ENCODE measurements around the gene FLNA.

DNA sequence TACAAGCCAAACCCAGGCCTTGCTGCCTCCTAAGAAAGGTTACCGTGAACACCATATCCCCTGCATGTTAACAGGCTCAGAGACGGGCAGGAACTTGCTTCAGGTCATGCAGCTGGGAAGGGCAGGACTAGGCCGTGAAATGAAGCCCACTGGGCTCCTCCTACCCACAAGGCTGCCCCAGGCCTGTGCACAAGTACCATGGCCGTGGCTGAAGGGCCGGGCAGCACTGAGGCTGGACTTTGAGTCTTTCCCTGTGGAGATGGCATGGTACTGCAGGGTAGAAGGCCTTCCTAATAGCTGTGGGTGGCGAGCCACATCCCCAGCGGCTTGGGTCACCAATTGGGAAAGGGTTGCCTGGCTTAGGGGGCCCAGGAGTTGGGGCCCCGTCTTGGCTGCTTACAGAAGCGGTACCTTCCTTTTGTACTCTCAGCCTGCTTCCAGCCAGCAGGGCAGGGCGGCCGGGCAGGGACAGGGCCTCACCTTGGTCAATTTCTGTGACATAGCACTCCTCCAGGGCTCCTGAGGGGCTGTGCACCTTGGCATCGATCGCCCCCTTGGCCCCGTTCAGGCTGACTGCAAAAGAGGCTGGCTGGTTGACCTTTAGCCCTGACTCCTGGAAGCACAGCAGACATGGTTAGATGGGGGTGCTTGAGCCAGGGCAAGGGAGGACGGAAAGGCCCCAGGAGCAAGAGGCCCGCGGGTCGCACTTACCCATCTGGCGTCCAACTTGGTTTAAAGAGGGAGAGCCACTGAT lies 23.8 kb downstream of the FLNA start:
- no peak for TF ChIP-seq CTCF (IDR thresholded peaks at IDR 0.05)
- TF ChIP-seq POLR2A (IDR thresholded peaks at IDR 0.05) = no peak

Measured in testis (tissue), 2 donors.